GM23338 (cell line): ENCODE results near the gene SNRNP25. TPM values are rescaled to one million over a fixed set of nuclear protein-coding genes. Genes with fewer than 3 reads are reported as not detected.

ENCODE experiments used
- ATAC-seq: fragments of 200-7000 bp; cut with Tn5 transposase; 3 replicates; pipeline ENCODE4 v1.9.1; 2020
- DNase-seq: peaks from one replicate; pipeline ENCODE4 v3.0.0-alpha.2; 2015; ENCODE audit warnings: low spot score
- H2AFZ ChIP-seq: fragments of 200-600 bp; sonication (generic); 2 replicates; pipeline ENCODE4 v1.8.0; 2016; ENCODE audit warnings: antibody characterized with exemption, mild to moderate bottlenecking, moderate library complexity
- H3F3A ChIP-seq: fragments of 200-600 bp; sonication (generic); replicated peaks from 2 replicates; pipeline ENCODE4 v1.8.0; 2017; ENCODE audit warnings: antibody characterized with exemption, mixed run types, low read depth
- H3K27ac ChIP-seq: fragments of 200-600 bp; sonication (generic); 2 replicates; pipeline ENCODE4 v1.6.1; 2016; ENCODE audit warnings: low read depth
- H3K27me3 ChIP-seq: fragments of 200-600 bp; sonication (generic); 2 replicates; pipeline ENCODE4 v1.8.0; 2016; ENCODE audit warnings: mild to moderate bottlenecking, mixed run types, moderate library complexity; ENCODE audit not compliant: insufficient read depth
- H3K36me3 ChIP-seq: fragments of 200-600 bp; sonication (generic); 2 replicates; pipeline ENCODE4 v1.8.0; 2016; ENCODE audit warnings: mild to moderate bottlenecking; ENCODE audit not compliant: insufficient read depth
- H3K4me1 ChIP-seq: fragments of 200-600 bp; sonication (generic); 2 replicates; pipeline ENCODE4 v1.8.0; 2016; ENCODE audit warnings: mild to moderate bottlenecking, moderate library complexity; ENCODE audit not compliant: insufficient read depth
- H3K4me2 ChIP-seq: fragments of 200-600 bp; sonication (generic); 2 replicates; pipeline ENCODE4 v1.7.1; 2017; ENCODE audit warnings: mixed run types
- H3K4me3 ChIP-seq: fragments of 200-600 bp; sonication (generic); 2 replicates; pipeline ENCODE4 v1.6.1; 2016; ENCODE audit warnings: mixed run types
- H3K79me2 ChIP-seq: fragments of 200-600 bp; sonication (generic); replicated peaks from 2 replicates; pipeline ENCODE4 v1.8.0; 2017; ENCODE audit warnings: mild to moderate bottlenecking; ENCODE audit not compliant: insufficient read depth
- H3K9me2 ChIP-seq: fragments of 200-600 bp; sonication (generic); 2 replicates; pipeline ENCODE4 v1.8.0; 2017; ENCODE audit not compliant: insufficient read depth
- H4K20me1 ChIP-seq: fragments of 200-600 bp; sonication (generic); replicated peaks from 2 replicates; pipeline ENCODE4 v1.8.0; 2017; ENCODE audit warnings: mild to moderate bottlenecking; ENCODE audit not compliant: insufficient read depth
- H3K27ac Mint-ChIP-seq: 2 replicates; pipeline ENCODE4 v1.8.0; 2020; ENCODE audit warnings: inconsistent platforms, mild to moderate bottlenecking, moderate library complexity, mixed read lengths
- H3K27me3 Mint-ChIP-seq: 3 replicates; pipeline ENCODE4 v1.8.0; 2022; ENCODE audit warnings: low read depth, mild to moderate bottlenecking, moderate library complexity, mixed read lengths, inconsistent platforms; ENCODE audit not compliant: insufficient read depth, poor library complexity
- H3K36me3 Mint-ChIP-seq: 3 replicates; pipeline ENCODE4 v1.8.0; 2021; ENCODE audit warnings: low read depth, mild to moderate bottlenecking, inconsistent platforms, moderate library complexity, mixed read lengths
- H3K4me1 Mint-ChIP-seq: 3 replicates; pipeline ENCODE4 v1.8.0; 2020; ENCODE audit warnings: mild to moderate bottlenecking, inconsistent platforms, mixed read lengths
- H3K4me3 Mint-ChIP-seq: 3 replicates; pipeline ENCODE4 v1.8.0; 2021; ENCODE audit warnings: moderate library complexity, mild to moderate bottlenecking, inconsistent platforms, mixed read lengths
- H3K9me3 Mint-ChIP-seq: 3 replicates; pipeline ENCODE4 v1.8.0; 2020; ENCODE audit warnings: moderate library complexity, mild to moderate bottlenecking, inconsistent platforms, mixed read lengths
- CREB1 ChIP-seq: fragments of 250-450 bp; sonication (Bioruptor Pico); IDR thresholded peaks from 2 replicates; pipeline ENCODE4 v1.5.0; 2020; ENCODE audit warnings: low read depth, mild to moderate bottlenecking, moderate library complexity
- EZH2 ChIP-seq: fragments of 200-600 bp; sonication (generic); IDR thresholded peaks from one replicate; pipeline ENCODE4 v1.8.0; 2017; ENCODE audit warnings: antibody characterized with exemption, mild to moderate bottlenecking, low read depth; ENCODE audit not compliant: unreplicated experiment
- EZH2phosphoT487 ChIP-seq: fragments of 200-600 bp; sonication (generic); IDR thresholded peaks from one replicate; pipeline ENCODE4 v1.8.1; 2018; ENCODE audit warnings: antibody characterized with exemption; ENCODE audit not compliant: unreplicated experiment
- JUNB ChIP-seq: IDR thresholded peaks from one replicate; pipeline ENCODE4 v1.6.1; 2016; ENCODE audit warnings: antibody characterized with exemption; ENCODE audit not compliant: unreplicated experiment
- NANOG ChIP-seq: IDR thresholded peaks from 2 replicates; pipeline ENCODE4 v1.6.1; 2016; ENCODE audit warnings: antibody characterized with exemption, borderline replicate concordance
- POLR2AphosphoS5 ChIP-seq: IDR thresholded peaks from 2 replicates; pipeline ENCODE4 v1.6.1; 2016; ENCODE audit warnings: antibody characterized with exemption, low read depth
- REST ChIP-seq: IDR thresholded peaks from one replicate; pipeline ENCODE4 v1.6.1; 2018; ENCODE audit warnings: antibody characterized with exemption; ENCODE audit not compliant: unreplicated experiment
- STAT1 ChIP-seq: IDR thresholded peaks from one replicate; pipeline ENCODE4 v1.6.1; 2016; ENCODE audit warnings: antibody characterized with exemption; ENCODE audit not compliant: unreplicated experiment
- ZNF114 ChIP-seq: fragments of 250-450 bp; sonication (Bioruptor Pico); IDR thresholded peaks from 2 replicates; pipeline ENCODE4 v1.5.0; 2020; ENCODE audit warnings: mild to moderate bottlenecking, moderate library complexity
- ZNF331 ChIP-seq: fragments of 250-450 bp; sonication (Bioruptor Pico); IDR thresholded peaks from 2 replicates; pipeline ENCODE4 v1.5.0; 2020; ENCODE audit warnings: low read depth, mild to moderate bottlenecking, moderate library complexity
- ZNF462 ChIP-seq: fragments of 250-450 bp; sonication (Bioruptor Pico); IDR thresholded peaks from 2 replicates; pipeline ENCODE4 v1.5.0; 2020; ENCODE audit warnings: mild to moderate bottlenecking, moderate library complexity
- polyA plus RNA-seq: library from polyadenylated mRNA; unstranded; fragments of >200 nt; fragmentation: Nextera tagmentation; extraction: Ambion mirVana; gene quantifications from 2 replicates; pipeline ENCODE4 v1.2.1, GENCODE V29; 2016
- total RNA-seq: library from RNA; depleted of rRNA; stranded (reverse); fragments of >200 nt; shearing (Covaris generic); gene quantifications from 2 replicates; pipeline ENCODE4 v1.2.3, GENCODE V29; 2014
- TF ChIP-seq, protein P1 (sequence below), 2 experiments: fragments of 200-600 bp in 1 of 2; sonication (generic) in 1 of 2; conservative IDR thresholded peaks; 2 replicates each; pipeline versions ENCODE4 v1.5.1 to v1.6.1; 2016 to 2017; ENCODE audit warnings: antibody characterized with exemption in 2 of 2, low read depth in 2 of 2, mild to moderate bottlenecking in 2 of 2, moderate library complexity in 1 of 2
- TF ChIP-seq, protein P2 (sequence below): IDR thresholded peaks from 2 replicates; pipeline ENCODE4 v1.6.1; 2016; ENCODE audit warnings: antibody characterized with exemption

SNRNP25 gene
- total and polyA plus RNA-seq, 2 experiments from 2014 or later, result 34.4 to 79.5 TPM

GRCh38 chr16:83060-83603, 29.5 kb downstream of the SNRNP25 start:
- ATAC-seq (no peak), DNase-seq (no peak)
- H3K4me3 Mint-ChIP-seq, result no peak overlapping the region
- no peaks in the 10 kb centered on the region for H3K9me3 Mint-ChIP-seq
- no peak overlapping the region for H3K27ac Mint-ChIP-seq
- H3K36me3 ChIP-seq, result no peaks in the 10 kb centered on the region
- no peak overlapping the region for H2AFZ ChIP-seq
- H4K20me1 ChIP-seq, result no peaks in the 10 kb centered on the region; the same call in 1 of the 2 replicates
- H3K4me3 ChIP-seq, result no peak overlapping the region
- H3K4me1 Mint-ChIP-seq, result peaks cover 13% of the 10 kb centered on the region
- H3K9me2 ChIP-seq, result no peaks in the 10 kb centered on the region
- TF ChIP-seq JUNB (no peak), ZNF331 (no peak), NANOG (no peak), EZH2phosphoT487 (no peak), CREB1 (no peak), ZNF462 (CRISPR knock-in tag) (no peak), POLR2AphosphoS5 (no peak; the same call in none of the 2 replicates), REST (no peak), ZNF114 (CRISPR knock-in tag) (no peak), EZH2 (no peak), STAT1 (no peak)
- TF ChIP-seq, protein P1, sequence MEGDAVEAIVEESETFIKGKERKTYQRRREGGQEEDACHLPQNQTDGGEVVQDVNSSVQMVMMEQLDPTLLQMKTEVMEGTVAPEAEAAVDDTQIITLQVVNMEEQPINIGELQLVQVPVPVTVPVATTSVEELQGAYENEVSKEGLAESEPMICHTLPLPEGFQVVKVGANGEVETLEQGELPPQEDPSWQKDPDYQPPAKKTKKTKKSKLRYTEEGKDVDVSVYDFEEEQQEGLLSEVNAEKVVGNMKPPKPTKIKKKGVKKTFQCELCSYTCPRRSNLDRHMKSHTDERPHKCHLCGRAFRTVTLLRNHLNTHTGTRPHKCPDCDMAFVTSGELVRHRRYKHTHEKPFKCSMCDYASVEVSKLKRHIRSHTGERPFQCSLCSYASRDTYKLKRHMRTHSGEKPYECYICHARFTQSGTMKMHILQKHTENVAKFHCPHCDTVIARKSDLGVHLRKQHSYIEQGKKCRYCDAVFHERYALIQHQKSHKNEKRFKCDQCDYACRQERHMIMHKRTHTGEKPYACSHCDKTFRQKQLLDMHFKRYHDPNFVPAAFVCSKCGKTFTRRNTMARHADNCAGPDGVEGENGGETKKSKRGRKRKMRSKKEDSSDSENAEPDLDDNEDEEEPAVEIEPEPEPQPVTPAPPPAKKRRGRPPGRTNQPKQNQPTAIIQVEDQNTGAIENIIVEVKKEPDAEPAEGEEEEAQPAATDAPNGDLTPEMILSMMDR (conservative IDR thresholded peaks at IDR 0.05; ENCODE audit: low read depth in 2 of 2), result no peak
- TF ChIP-seq, protein P2, sequence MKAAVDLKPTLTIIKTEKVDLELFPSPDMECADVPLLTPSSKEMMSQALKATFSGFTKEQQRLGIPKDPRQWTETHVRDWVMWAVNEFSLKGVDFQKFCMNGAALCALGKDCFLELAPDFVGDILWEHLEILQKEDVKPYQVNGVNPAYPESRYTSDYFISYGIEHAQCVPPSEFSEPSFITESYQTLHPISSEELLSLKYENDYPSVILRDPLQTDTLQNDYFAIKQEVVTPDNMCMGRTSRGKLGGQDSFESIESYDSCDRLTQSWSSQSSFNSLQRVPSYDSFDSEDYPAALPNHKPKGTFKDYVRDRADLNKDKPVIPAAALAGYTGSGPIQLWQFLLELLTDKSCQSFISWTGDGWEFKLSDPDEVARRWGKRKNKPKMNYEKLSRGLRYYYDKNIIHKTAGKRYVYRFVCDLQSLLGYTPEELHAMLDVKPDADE, result no peak
- no peaks in the 10 kb centered on the region for H3K79me2 ChIP-seq
- peaks cover 18% of the 10 kb centered on the region for H3K36me3 Mint-ChIP-seq
- no peak overlapping the region for H3K27ac ChIP-seq
- peaks cover 5% of the 10 kb centered on the region; the same call in 1 of the 2 replicates for H3K4me1 ChIP-seq
- H3K27me3 Mint-ChIP-seq, result peaks cover 7% of the 10 kb centered on the region
- H3K4me2 ChIP-seq, result no peak overlapping the region
- no peaks in the 10 kb centered on the region for H3K27me3 ChIP-seq
- H3F3A ChIP-seq, result no peaks in the 10 kb centered on the region
